Osteoblast (primary cell): ENCODE measurements around the gene PIK3CB. TPM values are rescaled to one million over a fixed set of nuclear protein-coding genes. Genes with fewer than 3 reads are reported as not detected.

Experiments
- DNase-seq: peaks from one replicate; pipeline ENCODE4 v3.0.0; 2011; ENCODE audit warnings: low spot score, mixed read lengths; ENCODE audit not compliant: insufficient read length; ENCODE audit errors: missing footprints
- H2AFZ ChIP-seq: 2 replicates; pipeline ENCODE4 v1.6.0; 2011; ENCODE audit warnings: mild to moderate bottlenecking, low read length
- H3K27ac ChIP-seq: 2 replicates; pipeline ENCODE4 v1.5.1; 2011; ENCODE audit warnings: mild to moderate bottlenecking, low read depth, low read length, moderate library complexity
- H3K27me3 ChIP-seq: 2 replicates; pipeline ENCODE4 v1.6.0; 2012; ENCODE audit warnings: mild to moderate bottlenecking, control low read depth, inconsistent platforms, low read length, moderate library complexity; ENCODE audit not compliant: insufficient read depth
- H3K36me3 ChIP-seq: 2 replicates; pipeline ENCODE4 v1.5.1; 2011; ENCODE audit warnings: mild to moderate bottlenecking, low read length, control low read depth, moderate library complexity; ENCODE audit not compliant: insufficient read depth
- H3K4me1 ChIP-seq: 2 replicates; pipeline ENCODE4 v1.5.1; 2011; ENCODE audit warnings: mild to moderate bottlenecking, low read length, control low read depth, moderate library complexity; ENCODE audit not compliant: insufficient read depth
- H3K4me2 ChIP-seq: 2 replicates; pipeline ENCODE4 v1.6.0; 2011; ENCODE audit warnings: mild to moderate bottlenecking, low read length; ENCODE audit not compliant: insufficient read depth
- H3K4me3 ChIP-seq: fragments of 200-600 bp; sonication (generic); 3 replicates; pipeline ENCODE4 v1.5.1; 2012; ENCODE audit warnings: mild to moderate bottlenecking, low read length, inconsistent platforms; ENCODE audit not compliant: insufficient read depth
- H3K79me2 ChIP-seq: 2 replicates; pipeline ENCODE4 v1.6.0; 2012; ENCODE audit warnings: mild to moderate bottlenecking, low read length, control low read depth, inconsistent platforms; ENCODE audit not compliant: insufficient read depth
- H3K9me3 ChIP-seq: 2 replicates; pipeline ENCODE4 v1.5.1; 2011; ENCODE audit warnings: low read depth, low read length, control low read depth
- H4K20me1 ChIP-seq: 2 replicates; pipeline ENCODE4 v1.6.0; 2012; ENCODE audit warnings: mild to moderate bottlenecking, low read length, control low read depth; ENCODE audit not compliant: insufficient read depth
- total RNA-seq: library from RNA; depleted of rRNA; stranded (reverse); fragments of >200 nt; gene quantifications from 2 replicates; pipeline ENCODE4 v1.2.3, GENCODE V29; 2012
- TF ChIP-seq, protein P1 (sequence below): IDR thresholded peaks from 2 replicates; pipeline ENCODE4 v1.5.1; 2011; ENCODE audit warnings: mild to moderate bottlenecking, low read depth, low read length, moderate library complexity; ENCODE audit errors: extremely low read depth

Gene PIK3CB
- total RNA-seq, 1 donor, result 14.5 TPM

DNA sequence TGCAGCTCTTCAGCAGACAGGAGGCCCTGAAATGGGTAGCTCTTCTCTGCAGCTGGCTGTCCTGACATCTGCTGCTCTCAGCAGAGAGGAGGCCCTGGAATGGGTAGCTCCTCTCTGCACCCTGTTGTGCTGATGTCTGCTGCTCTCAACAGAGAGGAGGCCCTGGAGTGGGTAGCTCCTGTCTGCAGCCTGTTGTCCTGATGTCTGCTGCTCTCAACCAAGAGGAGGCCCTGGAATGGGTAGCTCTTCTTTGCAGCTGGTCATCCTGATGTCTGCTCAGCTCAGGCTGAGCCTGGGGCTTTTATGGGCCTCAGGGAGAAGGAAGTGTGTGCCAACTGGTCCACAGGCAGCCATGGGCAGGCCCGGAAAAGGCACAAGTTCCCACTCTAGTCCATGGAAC, 66.6 kb downstream of the PIK3CB start:
- no peak overlapping the region for H3K4me3 ChIP-seq
- no peak overlapping the region for H3K4me2 ChIP-seq
- no peak for DNase-seq
- no peaks in the 10 kb centered on the region for H4K20me1 ChIP-seq
- no peak overlapping the region for H3K27ac ChIP-seq
- TF ChIP-seq, protein P1, sequence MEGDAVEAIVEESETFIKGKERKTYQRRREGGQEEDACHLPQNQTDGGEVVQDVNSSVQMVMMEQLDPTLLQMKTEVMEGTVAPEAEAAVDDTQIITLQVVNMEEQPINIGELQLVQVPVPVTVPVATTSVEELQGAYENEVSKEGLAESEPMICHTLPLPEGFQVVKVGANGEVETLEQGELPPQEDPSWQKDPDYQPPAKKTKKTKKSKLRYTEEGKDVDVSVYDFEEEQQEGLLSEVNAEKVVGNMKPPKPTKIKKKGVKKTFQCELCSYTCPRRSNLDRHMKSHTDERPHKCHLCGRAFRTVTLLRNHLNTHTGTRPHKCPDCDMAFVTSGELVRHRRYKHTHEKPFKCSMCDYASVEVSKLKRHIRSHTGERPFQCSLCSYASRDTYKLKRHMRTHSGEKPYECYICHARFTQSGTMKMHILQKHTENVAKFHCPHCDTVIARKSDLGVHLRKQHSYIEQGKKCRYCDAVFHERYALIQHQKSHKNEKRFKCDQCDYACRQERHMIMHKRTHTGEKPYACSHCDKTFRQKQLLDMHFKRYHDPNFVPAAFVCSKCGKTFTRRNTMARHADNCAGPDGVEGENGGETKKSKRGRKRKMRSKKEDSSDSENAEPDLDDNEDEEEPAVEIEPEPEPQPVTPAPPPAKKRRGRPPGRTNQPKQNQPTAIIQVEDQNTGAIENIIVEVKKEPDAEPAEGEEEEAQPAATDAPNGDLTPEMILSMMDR, result no peak
- peaks cover 20% of the 10 kb centered on the region for H3K4me1 ChIP-seq
- H3K79me2 ChIP-seq, result peaks cover 16% of the 10 kb centered on the region
- H3K36me3 ChIP-seq, result no peaks in the 10 kb centered on the region
- no peak overlapping the region for H2AFZ ChIP-seq
- peaks cover 5% of the 10 kb centered on the region for H3K9me3 ChIP-seq
- H3K27me3 ChIP-seq, result no peaks in the 10 kb centered on the region

DNA sequence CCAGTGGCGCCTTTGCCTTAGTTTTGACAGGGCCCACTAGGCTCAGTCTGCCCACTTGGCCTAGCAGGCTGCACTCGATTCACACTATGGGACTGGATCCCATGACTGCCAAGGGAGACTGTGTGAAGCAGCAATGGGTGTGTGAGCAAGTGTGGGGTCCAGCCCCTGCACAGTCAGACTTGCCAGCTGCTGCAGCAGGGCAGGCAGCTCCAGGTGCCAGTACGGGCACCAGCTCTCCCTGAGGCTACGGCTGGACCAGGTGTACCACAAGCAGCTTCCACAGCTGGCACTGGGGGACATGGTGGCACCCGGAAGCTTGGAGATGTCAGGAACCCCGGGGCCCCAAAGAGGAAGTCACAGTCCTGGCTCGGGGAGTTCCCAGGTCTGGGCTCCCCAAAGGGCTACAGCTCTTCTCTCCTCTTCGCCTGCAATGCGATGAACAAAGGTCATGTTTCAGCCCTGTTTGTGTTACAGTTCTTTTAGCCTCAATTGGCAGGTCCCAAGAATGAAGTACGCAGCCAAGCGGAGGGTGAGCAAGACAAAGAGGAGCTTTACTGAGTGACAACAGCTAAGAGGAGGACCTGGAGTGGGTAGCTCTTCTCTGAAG, 67.1 kb downstream of the PIK3CB start:
- H3K27ac ChIP-seq, result no peak overlapping the region
- H2AFZ ChIP-seq, result no peak overlapping the region
- TF ChIP-seq, protein P1, result no peak
- peaks cover 20% of the 10 kb centered on the region for H3K4me1 ChIP-seq
- H3K4me2 ChIP-seq, result no peak overlapping the region
- H3K36me3 ChIP-seq, result no peaks in the 10 kb centered on the region
- no peak for DNase-seq
- H3K27me3 ChIP-seq, result no peaks in the 10 kb centered on the region
- no peak overlapping the region for H3K4me3 ChIP-seq
- peaks cover 16% of the 10 kb centered on the region for H3K79me2 ChIP-seq
- no peaks in the 10 kb centered on the region for H4K20me1 ChIP-seq
- H3K9me3 ChIP-seq, result peaks cover 5% of the 10 kb centered on the region

DNA sequence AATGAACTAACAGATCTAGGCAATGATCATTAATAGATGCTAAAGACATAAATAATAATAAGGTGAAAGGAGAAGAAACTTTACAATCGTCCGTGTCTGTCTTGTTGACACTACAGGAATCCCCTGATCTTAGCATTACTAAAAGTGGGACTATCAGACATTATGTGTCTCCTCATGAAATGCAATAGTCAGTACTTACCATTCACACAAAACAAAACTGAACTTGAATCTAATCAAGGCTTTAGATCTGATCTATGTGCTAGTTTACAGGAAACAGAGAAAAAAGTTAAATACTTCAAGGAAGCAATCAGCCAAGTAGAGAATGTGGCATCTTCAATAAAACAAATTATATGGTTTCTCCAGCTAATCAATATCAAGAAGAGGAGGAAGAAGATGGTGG, 73.7 kb downstream of the PIK3CB start:
- H3K27ac ChIP-seq, result no peak overlapping the region
- no peak overlapping the region for H2AFZ ChIP-seq
- H3K4me2 ChIP-seq, result no peak overlapping the region
- no peaks in the 10 kb centered on the region for H3K9me3 ChIP-seq
- TF ChIP-seq, protein P1, result no peak
- no peak for DNase-seq
- H3K36me3 ChIP-seq, result no peaks in the 10 kb centered on the region
- H3K79me2 ChIP-seq, result peaks cover 3% of the 10 kb centered on the region
- H3K4me3 ChIP-seq, result no peak overlapping the region
- no peaks in the 10 kb centered on the region for H3K27me3 ChIP-seq
- H3K4me1 ChIP-seq, result peaks cover 10% of the 10 kb centered on the region
- peaks cover 2% of the 10 kb centered on the region for H4K20me1 ChIP-seq

DNA sequence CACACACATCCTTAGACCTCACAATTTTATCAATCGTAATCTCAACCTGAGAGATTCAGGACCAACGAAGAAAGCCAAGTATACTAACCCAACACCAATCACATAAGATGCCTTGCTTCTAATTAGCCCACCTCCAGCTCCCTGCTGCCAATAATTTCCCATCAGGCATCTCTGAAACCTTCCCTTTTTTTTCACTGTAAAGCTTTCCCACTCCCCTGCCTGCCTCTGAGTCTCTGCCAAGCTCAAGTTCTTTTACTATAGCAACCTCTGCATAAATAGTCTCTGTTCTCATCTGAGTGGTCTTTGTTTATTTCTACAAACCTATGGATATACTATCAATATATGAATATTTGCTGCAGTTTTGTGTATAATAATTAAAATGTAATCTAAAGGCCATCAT, 86.5 kb downstream of the PIK3CB start:
- Histone ChIP-seq H3K27ac (no peak overlapping the region), H3K9me3 (no peaks in the 10 kb centered on the region), H3K27me3 (no peaks in the 10 kb centered on the region), H3K4me3 (no peak overlapping the region), H4K20me1 (no peaks in the 10 kb centered on the region), H3K4me1 (peaks cover 4% of the 10 kb centered on the region), H2AFZ (no peak overlapping the region), H3K36me3 (no peaks in the 10 kb centered on the region), H3K79me2 (no peaks in the 10 kb centered on the region), H3K4me2 (no peak overlapping the region)
- TF ChIP-seq, protein P1, result no peak
- DNase-seq, result no peak
